HCT116 (cell line): ENCODE measurements around the gene R3HDM1. TPM values are rescaled to one million over a fixed set of nuclear protein-coding genes. Genes with fewer than 3 reads are reported as not detected.

ENCODE experiments used
- ATAC-seq: fragments of 200-7000 bp; cut with Tn5 transposase; 2 replicates; pipeline ENCODE4 v1.9.1; 2020; ENCODE audit warnings: mild to moderate bottlenecking, moderate library complexity
- BruUV-seq: library from RNA; stranded (reverse); fragments of 400-500 nt; replicated peaks from 2 replicates; lab custom pipeline; 2021; lab: Mats Ljungman, UMichigan
- CTCF ChIA-PET: fragments of 300-600 bp; sonication (Branson Sonifier 250); formaldehyde crosslinking; loops from one replicate; lab custom pipeline; 2021; ENCODE audit warnings: antibody characterized with exemption; lab: Charles Lee
- POLR2A ChIA-PET: fragments of 300-600, 350-600 bp; sonication (Branson Sonifier 250); formaldehyde crosslinking; loops from one replicate; lab custom pipeline; 2021; ENCODE audit warnings: antibody characterized with exemption; lab: Charles Lee
- RAD21 ChIA-PET, 2 experiments: fragments of 300-600 bp; sonication (Branson Sonifier 250); formaldehyde crosslinking; loops; one replicate each; lab custom pipeline; 2023; ENCODE audit warnings: low total read pairs in 2 of 2; ENCODE audit not compliant: uncharacterized antibody in 2 of 2, unreplicated experiment in 2 of 2, low non-redundant PET in 1 of 2; lab: Charles Lee
- DNase-seq: peaks from one replicate; pipeline ENCODE4 v3.0.0-alpha.2; 2010; ENCODE audit warnings: low read depth, low spot score
- H2AFZ ChIP-seq: fragments of 200-600 bp; shearing (Covaris generic), sonication (generic); 2 replicates; pipeline ENCODE4 v1.6.1; 2017; ENCODE audit warnings: low read depth, mixed run types, mixed read lengths, antibody characterized with exemption, low read length; ENCODE audit not compliant: poor library complexity, severe bottlenecking
- H3K27ac ChIP-seq: 2 replicates; pipeline ENCODE4 v1.5.1; 2012; ENCODE audit warnings: low read depth, low read length
- H3K27me3 ChIP-seq: fragments of 200-600 bp; sonication (generic); 2 replicates; pipeline ENCODE4 v1.6.1; 2016; ENCODE audit warnings: mixed run types, low read length, mixed read lengths; ENCODE audit not compliant: insufficient read depth
- H3K36me3 ChIP-seq, 2 experiments: fragments of 200-500 bp in 1 of 2; fragments of 200-600 bp in 1 of 2; sonication (Bioruptor generic) in 1 of 2; sonication (generic) in 1 of 2; 2 replicates each; pipeline versions ENCODE4 v1.5.1 to v1.6.1; 2014 to 2016; ENCODE audit warnings: low read length in 2 of 2, inconsistent platforms in 1 of 2, mixed read lengths in 1 of 2, mixed run types in 1 of 2; ENCODE audit not compliant: insufficient read depth in 2 of 2, control insufficient read depth in 1 of 2
- H3K4me1 ChIP-seq, 2 experiments: fragments of 200-600 bp in 1 of 2; sonication (generic) in 1 of 2; 2 replicates each; pipeline versions ENCODE4 v1.5.1 to v1.6.1; 2012 to 2017; ENCODE audit warnings: low read length in 2 of 2, inconsistent platforms in 1 of 2, mild to moderate bottlenecking in 1 of 2, mixed read lengths in 1 of 2, mixed run types in 1 of 2, moderate library complexity in 1 of 2; ENCODE audit not compliant: insufficient read depth in 2 of 2, control insufficient read depth in 1 of 2
- H3K4me2 ChIP-seq: fragments of 200-600 bp; sonication (generic); 2 replicates; pipeline ENCODE4 v1.6.1; 2017; ENCODE audit warnings: mixed run types, low read length, mixed read lengths
- H3K4me3 ChIP-seq, 2 experiments: fragments of 200-600 bp in 1 of 2; sonication (generic) in 1 of 2; replicated peaks in 1 of 2; 2 replicates each; pipeline ENCODE4 v1.5.1; 2011 to 2016; ENCODE audit warnings: low read length in 2 of 2, control low read depth in 1 of 2, low read depth in 1 of 2, mild to moderate bottlenecking in 1 of 2, mixed read lengths in 1 of 2, mixed run types in 1 of 2
- H3K79me2 ChIP-seq: fragments of 200-600 bp; sonication (generic); 2 replicates; pipeline ENCODE4 v1.6.1; 2017; ENCODE audit warnings: mild to moderate bottlenecking, mixed run types, low read length, moderate library complexity, mixed read lengths; ENCODE audit not compliant: insufficient read depth
- H3K9ac ChIP-seq: fragments of 200-600 bp; sonication (generic); 2 replicates; pipeline ENCODE4 v1.6.1; 2016; ENCODE audit warnings: low read length, mixed read lengths
- H3K9me2 ChIP-seq: fragments of 200-600 bp; sonication (generic), shearing (Covaris generic); 2 replicates; pipeline ENCODE4 v1.6.1; 2017; ENCODE audit warnings: mixed run types, mild to moderate bottlenecking, moderate library complexity; ENCODE audit not compliant: insufficient read depth
- H3K9me3 ChIP-seq, 2 experiments: fragments of 200-500 bp in 1 of 2; fragments of 200-600 bp in 1 of 2; sonication (Bioruptor generic) in 1 of 2; sonication (generic) in 1 of 2; 2 replicates each; pipeline ENCODE4 v1.6.1; 2014 to 2017; ENCODE audit warnings: low read length in 2 of 2, mixed read lengths in 2 of 2, inconsistent platforms in 1 of 2, low read depth in 1 of 2, mild to moderate bottlenecking in 1 of 2, mixed run types in 1 of 2, moderate library complexity in 1 of 2; ENCODE audit not compliant: control insufficient read depth in 1 of 2, insufficient read depth in 1 of 2
- H4K20me1 ChIP-seq: fragments of 200-600 bp; sonication (generic), shearing (Covaris generic); 2 replicates; pipeline ENCODE4 v1.6.1; 2017; ENCODE audit warnings: mixed run types, mild to moderate bottlenecking, moderate library complexity; ENCODE audit not compliant: insufficient read depth
- FOSL1 ChIP-seq: IDR thresholded peaks from 2 replicates; pipeline ENCODE4 v1.6.1; 2012; ENCODE audit warnings: low read depth
- SIN3A ChIP-seq: IDR thresholded peaks from 2 replicates; pipeline ENCODE4 v1.6.1; 2012; ENCODE audit warnings: low read depth
- YY1 ChIP-seq: IDR thresholded peaks from 2 replicates; pipeline ENCODE4 v1.6.1; 2011; ENCODE audit warnings: low read length, low read depth, moderate library complexity, mild to moderate bottlenecking; ENCODE audit not compliant: insufficient replicate concordance; ENCODE audit errors: extremely low read depth
- ZFX ChIP-seq: fragments of 450-650 bp; IDR thresholded peaks from 2 replicates; pipeline ENCODE4 v1.6.1; 2017
- ZNF274 ChIP-seq: fragments of 200-500 bp; sonication (Bioruptor generic); IDR thresholded peaks from 2 replicates; pipeline ENCODE4 v1.6.1; 2014; ENCODE audit warnings: mild to moderate bottlenecking, low read depth, low read length, inconsistent platforms
- intact Hi-C: fragments of 100-400 bp; cut with micrococcal nuclease; formaldehyde crosslinking; loops from 2 replicates; pipeline ENCODE4 v1.10.0; 2022
- total RNA-seq: library from RNA; stranded (reverse); gene quantifications from one replicate; pipeline ENCODE4 v1.2.1, GENCODE V29; 2021; ENCODE audit not compliant: unreplicated experiment
- TF ChIP-seq, protein P1 (sequence below), 3 experiments: fragments of 200-600 bp in 1 of 3; sonication (generic) in 1 of 3; IDR thresholded peaks in 2 of 3; conservative IDR thresholded peaks in 1 of 3; 2 replicates each; pipeline ENCODE4 v1.5.1; 2012 to 2017; ENCODE audit warnings: low read depth in 2 of 3, low read length in 2 of 3, antibody characterized with exemption in 1 of 3, borderline replicate concordance in 1 of 3, control low read depth in 1 of 3, mild to moderate bottlenecking in 1 of 3, mixed read lengths in 1 of 3, mixed run types in 1 of 3, moderate library complexity in 1 of 3; ENCODE audit not compliant: insufficient read depth in 1 of 3
- TF ChIP-seq, protein P2 (sequence below): IDR thresholded peaks from 2 replicates; pipeline ENCODE4 v1.6.1; 2011; ENCODE audit warnings: mild to moderate bottlenecking, low read length, moderate library complexity; ENCODE audit not compliant: insufficient replicate concordance; ENCODE audit errors: extremely low read depth

The R3HDM1 gene
- total RNA-seq, 1 experiment from 2014 or later, result 43.1 TPM

DNA sequence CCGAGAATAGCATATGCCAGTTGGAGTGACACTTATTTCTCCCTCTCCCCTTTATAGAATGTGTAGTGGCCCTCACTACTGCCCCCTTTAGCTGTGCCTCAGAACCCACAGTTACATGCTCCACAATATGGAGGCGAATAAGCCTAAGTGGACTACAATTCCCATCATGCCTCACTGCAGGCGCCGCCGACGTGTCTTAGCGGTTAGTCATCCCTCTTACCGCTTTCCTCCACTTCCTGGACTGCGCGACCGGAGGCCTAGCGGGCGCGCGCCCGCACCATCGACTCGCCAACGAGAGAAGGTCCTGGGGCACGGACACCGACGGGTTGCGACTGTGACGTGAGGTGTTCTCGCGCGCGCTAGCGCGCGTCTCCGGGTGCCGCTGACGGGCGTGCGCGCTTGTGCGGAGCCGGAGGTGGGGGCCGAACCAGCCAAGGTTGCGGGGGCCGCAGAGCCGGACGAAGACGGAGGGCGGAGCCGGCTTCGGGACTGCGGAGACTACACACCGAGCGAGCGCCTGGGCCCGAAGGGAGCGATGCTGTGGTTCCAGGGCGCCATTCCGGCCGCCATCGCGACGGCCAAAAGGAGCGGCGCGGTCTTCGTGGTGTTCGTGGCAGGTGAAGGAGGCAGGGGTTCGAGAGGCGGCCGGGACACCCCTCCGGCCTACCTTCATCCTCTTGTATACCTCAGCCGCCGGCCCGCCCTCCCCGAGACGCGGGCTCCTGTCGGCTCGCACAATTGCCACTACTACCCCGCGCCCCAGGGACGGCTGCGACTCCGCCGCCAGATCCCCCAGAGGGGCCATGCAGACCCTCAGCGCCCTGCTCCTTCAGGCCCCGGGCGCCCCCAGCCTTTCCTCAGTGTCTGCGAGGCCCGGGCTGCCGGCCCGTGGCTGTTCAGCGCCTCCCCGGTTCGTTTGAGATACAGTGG lies 210.4 kb downstream of the R3HDM1 start, which contains the start of gene UBXN4 (continued):
- TF ChIP-seq, protein P1, sequence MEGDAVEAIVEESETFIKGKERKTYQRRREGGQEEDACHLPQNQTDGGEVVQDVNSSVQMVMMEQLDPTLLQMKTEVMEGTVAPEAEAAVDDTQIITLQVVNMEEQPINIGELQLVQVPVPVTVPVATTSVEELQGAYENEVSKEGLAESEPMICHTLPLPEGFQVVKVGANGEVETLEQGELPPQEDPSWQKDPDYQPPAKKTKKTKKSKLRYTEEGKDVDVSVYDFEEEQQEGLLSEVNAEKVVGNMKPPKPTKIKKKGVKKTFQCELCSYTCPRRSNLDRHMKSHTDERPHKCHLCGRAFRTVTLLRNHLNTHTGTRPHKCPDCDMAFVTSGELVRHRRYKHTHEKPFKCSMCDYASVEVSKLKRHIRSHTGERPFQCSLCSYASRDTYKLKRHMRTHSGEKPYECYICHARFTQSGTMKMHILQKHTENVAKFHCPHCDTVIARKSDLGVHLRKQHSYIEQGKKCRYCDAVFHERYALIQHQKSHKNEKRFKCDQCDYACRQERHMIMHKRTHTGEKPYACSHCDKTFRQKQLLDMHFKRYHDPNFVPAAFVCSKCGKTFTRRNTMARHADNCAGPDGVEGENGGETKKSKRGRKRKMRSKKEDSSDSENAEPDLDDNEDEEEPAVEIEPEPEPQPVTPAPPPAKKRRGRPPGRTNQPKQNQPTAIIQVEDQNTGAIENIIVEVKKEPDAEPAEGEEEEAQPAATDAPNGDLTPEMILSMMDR (IDR thresholded peaks at IDR 0.05 in 2 of 3, conservative IDR thresholded peaks at IDR 0.05 in 1 of 3; ENCODE audit: borderline replicate concordance in 1 of 3, insufficient read depth in 1 of 3, low read depth in 2 of 3, low read length in 2 of 3), result peak; percentile 13 to 80 (median 70); a peak in 5 of 6 replicates

- Histone ChIP-seq H2AFZ (no peak overlapping the region), H3K9me3 (no peaks in the 10 kb centered on the region), H3K4me2 (peak overlapping the region; percentile 86), H3K79me2 (peaks cover 56% of the 10 kb centered on the region), H3K27me3 (no peaks in the 10 kb centered on the region), H3K4me3 (peak overlapping the region; percentile 87 to 95), H3K36me3 (no peaks in the 10 kb centered on the region; a peak in 2 of 4 replicates), H3K27ac (peak overlapping the region; percentile 92), H3K9ac (peak overlapping the region; percentile 95), H3K4me1 (peaks cover 6 to 18% of the 10 kb centered on the region in 2 experiments; a peak in 3 of 4 replicates), H4K20me1 (no peaks in the 10 kb centered on the region), H3K9me2 (no peaks in the 10 kb centered on the region)
- intact Hi-C loops, result no loop called here
- TF ChIP-seq SIN3A (0 out of 2 replicates have a peak, but pooled peaks have one; percentile 19), ZFX (peak; percentile 33; the same call in 1 of the 2 replicates), FOSL1 (no peak), YY1 (no peak), ZNF274 (no peak)
- TF ChIP-seq, protein P2, sequence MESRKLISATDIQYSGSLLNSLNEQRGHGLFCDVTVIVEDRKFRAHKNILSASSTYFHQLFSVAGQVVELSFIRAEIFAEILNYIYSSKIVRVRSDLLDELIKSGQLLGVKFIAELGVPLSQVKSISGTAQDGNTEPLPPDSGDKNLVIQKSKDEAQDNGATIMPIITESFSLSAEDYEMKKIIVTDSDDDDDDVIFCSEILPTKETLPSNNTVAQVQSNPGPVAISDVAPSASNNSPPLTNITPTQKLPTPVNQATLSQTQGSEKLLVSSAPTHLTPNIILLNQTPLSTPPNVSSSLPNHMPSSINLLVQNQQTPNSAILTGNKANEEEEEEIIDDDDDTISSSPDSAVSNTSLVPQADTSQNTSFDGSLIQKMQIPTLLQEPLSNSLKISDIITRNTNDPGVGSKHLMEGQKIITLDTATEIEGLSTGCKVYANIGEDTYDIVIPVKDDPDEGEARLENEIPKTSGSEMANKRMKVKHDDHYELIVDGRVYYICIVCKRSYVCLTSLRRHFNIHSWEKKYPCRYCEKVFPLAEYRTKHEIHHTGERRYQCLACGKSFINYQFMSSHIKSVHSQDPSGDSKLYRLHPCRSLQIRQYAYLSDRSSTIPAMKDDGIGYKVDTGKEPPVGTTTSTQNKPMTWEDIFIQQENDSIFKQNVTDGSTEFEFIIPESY, result no peak
- RAD21 ChIA-PET, result no interaction called here
- CTCF ChIA-PET, result no interaction called here
- ATAC-seq, result peak; percentile 16; the same call in 1 of the 2 replicates
- no peak for DNase-seq
- BruUV-seq, result no TSS peak
- POLR2A ChIA-PET, result no interaction called here
These were observed 211.1 kb downstream of the R3HDM1 start for GRCh38 chr2:135742325-135742757.
